Natural killer cell (primary cell): ENCODE data around the gene DOK6. TPM values are rescaled to one million over a fixed set of nuclear protein-coding genes. Genes with fewer than 3 reads are reported as not detected.
A peak's percentile ranks its signal among the peaks of the same experiment; 100 is the strongest.

Source experiments
- ATAC-seq, 3 donors: fragments of 150-1000 bp in 2 of 3; fragments of 200-7000 bp in 1 of 3; cut with Tn5 transposase; 1 replicate in 1 of 3; 2 replicates in 2 of 3; pipeline ENCODE4 v1.10.0; 2021; ENCODE audit warnings: mild to moderate bottlenecking in 2 of 3, moderate library complexity in 2 of 3
- DNase-seq, 2 donors: peaks; one replicate each; pipeline versions ENCODE4 v3.0.0 to v3.0.0-alpha.2; 2013 to 2021; ENCODE audit warnings: mixed read lengths in 1 of 2
- H3K27ac ChIP-seq: one replicate; pipeline ENCODE4 v1.5.1; 2013; ENCODE audit warnings: mild to moderate bottlenecking, low read length
- H3K27me3 ChIP-seq: one replicate; pipeline ENCODE4 v1.6.1; 2013; ENCODE audit warnings: low read length; ENCODE audit not compliant: control insufficient read depth, insufficient read depth
- H3K36me3 ChIP-seq: one replicate; pipeline ENCODE4 v1.6.1; 2013; ENCODE audit warnings: low read length; ENCODE audit not compliant: control insufficient read depth, insufficient read depth
- H3K4me1 ChIP-seq: one replicate; pipeline ENCODE4 v1.6.1; 2013; ENCODE audit warnings: low read length; ENCODE audit not compliant: control insufficient read depth, insufficient read depth
- H3K4me3 ChIP-seq: one replicate; pipeline ENCODE4 v1.5.1; 2013; ENCODE audit warnings: low read length
- H3K9me3 ChIP-seq: one replicate; pipeline ENCODE4 v1.6.1; 2013; ENCODE audit warnings: low read length; ENCODE audit not compliant: control insufficient read depth, insufficient read depth
- H3K27ac Mint-ChIP-seq, 2 donors: one replicate each; pipeline ENCODE4 v1.8.0; 2022; ENCODE audit warnings: mild to moderate bottlenecking in 2 of 2, mixed read lengths in 2 of 2, moderate library complexity in 1 of 2
- H3K27me3 Mint-ChIP-seq, 2 donors: one replicate each; pipeline ENCODE4 v1.8.0; 2022; ENCODE audit warnings: low read depth in 2 of 2, mixed read lengths in 2 of 2
- H3K36me3 Mint-ChIP-seq: one replicate; pipeline ENCODE4 v1.8.0; 2022; ENCODE audit warnings: mixed read lengths
- H3K4me1 Mint-ChIP-seq, 2 donors: one replicate each; pipeline ENCODE4 v1.8.0; 2022; ENCODE audit warnings: mixed read lengths in 2 of 2
- H3K4me3 Mint-ChIP-seq: one replicate; pipeline ENCODE4 v1.8.0; 2022; ENCODE audit warnings: mild to moderate bottlenecking, moderate library complexity, mixed read lengths
- H3K9me3 Mint-ChIP-seq, 2 donors: one replicate each; pipeline ENCODE4 v1.8.0; 2022; ENCODE audit warnings: mixed read lengths in 2 of 2
- CTCF ChIP-seq: fragments of 200-600 bp; IDR thresholded peaks from one replicate; pipeline ENCODE4 v1.8.0; 2022; ENCODE audit warnings: antibody characterized with exemption
- WGBS: methylation state at CpG from one replicate; pipeline ENCODE4 v1.1.7; 2013; ENCODE audit warnings: missing lambda C conversion rate; ENCODE audit not compliant: insufficient coverage; 5-methylcytosine and 5-hydroxymethylcytosine counted together
- intact Hi-C: fragments of 100-400 bp; cut with micrococcal nuclease; formaldehyde crosslinking; loops from one replicate; pipeline ENCODE4 v1.14.2; 2022
- total RNA-seq, 4 donors: library from RNA; stranded (reverse); fragments of 120-200 nt in 1 of 4; gene quantifications; one replicate each; pipeline versions ENCODE4 v1.2.3 to v1.2.4, GENCODE V29; 2013 to 2022

The DOK6 gene
- total RNA-seq, 3 donors from 2014 or later (not counting 1 experiment from before 2014, with no cell fraction given), result 0.02 TPM; not detected in 2

GRCh38 chr18:69569133-69569532 lies 168.4 kb downstream of the DOK6 start:
- intact Hi-C loops, result no loop called here
- H3K36me3 ChIP-seq, result no peaks in the 10 kb centered on the region
- Mint-ChIP-seq H3K9me3 (peaks cover 0 to 3% of the 10 kb centered on the region in 2 donors), H3K27ac (no peak overlapping the region), H3K27me3 (peaks cover 10 to 29% of the 10 kb centered on the region in 2 donors), H3K4me1 (no peaks in the 10 kb centered on the region), H3K36me3 (no peaks in the 10 kb centered on the region), H3K4me3 (no peak overlapping the region)
- no peaks in the 10 kb centered on the region for H3K27me3 ChIP-seq
- no peak overlapping the region for H3K4me3 ChIP-seq
- H3K4me1 ChIP-seq, result no peaks in the 10 kb centered on the region
- peaks cover 9% of the 10 kb centered on the region for H3K9me3 ChIP-seq
- ATAC-seq, result no peak
- TF ChIP-seq CTCF, result no peak
- 100% methylated on average over 1 of the region's 2 CpGs for WGBS
- no peak overlapping the region for H3K27ac ChIP-seq
- DNase-seq, result no peak

GRCh38 chr18:69574401-69574800 lies 173.7 kb downstream of the DOK6 start:
- 66% methylated on average over 2 of the region's 2 CpGs for WGBS
- TF ChIP-seq CTCF, result no peak

GRCh38 chr18:69580107-69580506 lies 179.4 kb downstream of the DOK6 start:
- Histone ChIP-seq H3K27me3 (no peaks in the 10 kb centered on the region), H3K36me3 (no peaks in the 10 kb centered on the region), H3K4me1 (no peaks in the 10 kb centered on the region), H3K9me3 (no peaks in the 10 kb centered on the region), H3K27ac (no peak overlapping the region), H3K4me3 (no peak overlapping the region)
- H3K4me1 Mint-ChIP-seq, result peaks cover 7% of the 10 kb centered on the region in 2 donors
- H3K9me3 Mint-ChIP-seq, result no peaks in the 10 kb centered on the region
- no peaks in the 10 kb centered on the region for H3K36me3 Mint-ChIP-seq
- 8% methylated on average over 3 of the region's 3 CpGs for WGBS
- peak overlapping the region; percentile 50 for H3K4me3 Mint-ChIP-seq
- ATAC-seq (peak in 1 of 3 donors; percentile 53), DNase-seq (peak in 1 of 2 donors; percentile 27)
- intact Hi-C loops, result no loop called here
- H3K27ac Mint-ChIP-seq, result peak overlapping the region in 1 of 2 donors; percentile 36
- H3K27me3 Mint-ChIP-seq, result peaks cover 0 to 11% of the 10 kb centered on the region in 2 donors
- no peak for TF ChIP-seq CTCF

More at GRCh38 chr18:69574401-69574800, 173.7 kb downstream of the DOK6 start:
- Histone ChIP-seq H3K27me3 (no peaks in the 10 kb centered on the region), H3K4me3 (no peak overlapping the region), H3K36me3 (no peaks in the 10 kb centered on the region), H3K4me1 (no peaks in the 10 kb centered on the region), H3K27ac (no peak overlapping the region), H3K9me3 (no peaks in the 10 kb centered on the region)
- Mint-ChIP-seq H3K27ac (no peak overlapping the region), H3K27me3 (peaks cover 6 to 36% of the 10 kb centered on the region in 2 donors), H3K4me3 (no peak overlapping the region), H3K9me3 (no peaks in the 10 kb centered on the region), H3K4me1 (no peaks in the 10 kb centered on the region), H3K36me3 (no peaks in the 10 kb centered on the region)
- DNase-seq, result no peak
- intact Hi-C loops, result no loop called here
- ATAC-seq, result no peak

- Histone ChIP-seq H3K4me1 (no peaks in the 10 kb centered on the region), H3K4me3 (no peak overlapping the region), H3K27me3 (no peaks in the 10 kb centered on the region), H3K27ac (no peak overlapping the region), H3K9me3 (no peaks in the 10 kb centered on the region), H3K36me3 (no peaks in the 10 kb centered on the region)
- Mint-ChIP-seq H3K4me1 (peaks cover 7% of the 10 kb centered on the region in 2 donors), H3K4me3 (no peak overlapping the region), H3K27me3 (peaks cover 13 to 15% of the 10 kb centered on the region in 2 donors), H3K9me3 (no peaks in the 10 kb centered on the region), H3K27ac (no peak overlapping the region), H3K36me3 (no peaks in the 10 kb centered on the region)
- no peak for ATAC-seq
- intact Hi-C loops, result no loop called here
- WGBS, result 96% methylated on average over 6 of the region's 6 CpGs
- no peak for TF ChIP-seq CTCF
- no peak for DNase-seq
Observed at GRCh38 chr18:69584429-69584828, 183.7 kb downstream of the DOK6 start.
